GM12872 (cell line): Measurements from ENCODE around the gene CALR.

Experiments
- TF ChIP-seq, protein P1 (sequence below): IDR thresholded peaks from 3 replicates; pipeline ENCODE4 v1.5.1; 2011; ENCODE audit warnings: low read depth, mild to moderate bottlenecking, low read length, moderate library complexity; ENCODE audit not compliant: insufficient read depth

The CALR gene

GRCh38 chr19:12959481-12959880, 21.1 kb downstream of the CALR start:
- TF ChIP-seq, protein P1, sequence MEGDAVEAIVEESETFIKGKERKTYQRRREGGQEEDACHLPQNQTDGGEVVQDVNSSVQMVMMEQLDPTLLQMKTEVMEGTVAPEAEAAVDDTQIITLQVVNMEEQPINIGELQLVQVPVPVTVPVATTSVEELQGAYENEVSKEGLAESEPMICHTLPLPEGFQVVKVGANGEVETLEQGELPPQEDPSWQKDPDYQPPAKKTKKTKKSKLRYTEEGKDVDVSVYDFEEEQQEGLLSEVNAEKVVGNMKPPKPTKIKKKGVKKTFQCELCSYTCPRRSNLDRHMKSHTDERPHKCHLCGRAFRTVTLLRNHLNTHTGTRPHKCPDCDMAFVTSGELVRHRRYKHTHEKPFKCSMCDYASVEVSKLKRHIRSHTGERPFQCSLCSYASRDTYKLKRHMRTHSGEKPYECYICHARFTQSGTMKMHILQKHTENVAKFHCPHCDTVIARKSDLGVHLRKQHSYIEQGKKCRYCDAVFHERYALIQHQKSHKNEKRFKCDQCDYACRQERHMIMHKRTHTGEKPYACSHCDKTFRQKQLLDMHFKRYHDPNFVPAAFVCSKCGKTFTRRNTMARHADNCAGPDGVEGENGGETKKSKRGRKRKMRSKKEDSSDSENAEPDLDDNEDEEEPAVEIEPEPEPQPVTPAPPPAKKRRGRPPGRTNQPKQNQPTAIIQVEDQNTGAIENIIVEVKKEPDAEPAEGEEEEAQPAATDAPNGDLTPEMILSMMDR = no peak

DNA sequence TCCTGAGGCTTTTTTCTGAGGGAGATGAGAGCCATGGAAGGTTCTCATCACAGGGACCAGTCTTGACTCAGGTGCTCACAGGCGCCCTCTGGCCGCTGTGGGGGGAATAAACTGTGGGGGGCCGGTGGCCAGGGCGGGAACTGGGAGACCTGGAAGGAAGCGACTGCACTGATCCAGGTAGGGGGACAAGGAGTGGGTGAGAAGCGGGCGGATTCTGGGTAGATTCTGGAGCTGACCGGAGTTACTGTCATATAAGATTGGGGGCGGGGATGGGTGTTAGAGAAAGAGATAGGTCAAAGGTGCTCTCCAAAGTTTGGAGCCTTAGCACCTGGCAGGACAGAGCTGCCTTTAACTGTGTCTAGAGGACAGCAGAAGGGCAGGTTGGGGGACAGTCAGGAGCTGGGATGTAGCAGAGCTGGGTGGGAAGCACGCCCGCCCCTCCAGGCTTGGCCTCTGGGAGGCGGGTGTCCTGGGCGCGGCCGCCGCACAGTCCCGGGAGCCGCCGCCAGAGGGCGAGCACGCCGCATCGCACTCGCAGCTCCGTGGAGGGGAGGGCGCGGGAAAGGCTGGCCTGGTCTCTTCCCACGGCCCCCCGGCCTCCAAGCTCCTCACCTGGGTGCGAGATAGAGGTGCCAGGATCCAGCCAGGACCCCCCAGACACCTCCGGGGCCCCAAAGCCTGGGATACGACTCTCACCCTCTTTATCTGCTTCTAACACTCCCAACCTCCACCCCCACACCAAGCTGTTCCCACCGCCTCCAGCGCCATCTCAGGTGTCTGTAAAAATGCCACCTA, 26.8 kb downstream of the CALR start:
- TF ChIP-seq, protein P1 = peak; percentile 93

DNA sequence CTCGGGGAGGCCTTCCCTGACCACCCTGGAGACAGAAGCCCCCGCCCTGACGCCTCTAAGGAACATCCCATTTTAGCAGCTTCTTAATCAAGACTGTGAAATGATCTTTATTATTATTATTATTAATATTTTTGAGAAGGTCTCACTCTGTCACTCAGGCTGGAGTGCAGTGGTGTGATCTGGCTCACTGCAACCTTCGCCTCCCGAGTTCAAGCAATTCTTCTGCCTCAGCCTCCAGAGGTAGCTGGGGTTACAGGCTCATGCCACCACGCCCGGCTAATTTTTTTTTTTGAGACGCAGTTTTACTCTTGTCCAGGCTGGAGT, 27.4 kb downstream of the CALR start:
- TF ChIP-seq, protein P1 = no peak

DNA sequence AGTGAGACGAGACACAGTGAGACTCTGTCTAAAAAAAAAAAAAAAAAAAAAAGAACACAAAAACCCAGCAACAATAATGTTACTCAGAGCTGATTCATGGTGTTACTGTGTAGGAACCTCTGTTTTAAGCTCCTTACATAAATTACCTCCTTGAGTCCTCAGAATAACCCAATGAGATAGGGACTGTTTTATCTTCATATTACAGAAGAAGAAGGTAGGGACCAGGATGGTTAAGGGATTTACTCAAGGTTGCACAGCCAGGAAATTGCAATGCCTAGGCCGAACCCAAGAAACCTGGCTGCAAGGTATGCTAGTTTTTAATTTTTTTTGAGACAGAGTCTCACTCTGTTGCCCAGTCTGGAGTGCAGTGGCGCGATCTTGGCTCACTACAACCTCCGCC, 29.5 kb downstream of the CALR start:
- TF ChIP-seq, protein P1 = no peak

GRCh38 chr19:12969292-12969988, 31.0 kb downstream of the CALR start, which contains the start of gene DAND5:
DAND5 (plus strand) TSS chr19:12969576; CDS start chr19:12969661, 85 bp downstream.
- TF ChIP-seq, protein P1 = no peak

DNA sequence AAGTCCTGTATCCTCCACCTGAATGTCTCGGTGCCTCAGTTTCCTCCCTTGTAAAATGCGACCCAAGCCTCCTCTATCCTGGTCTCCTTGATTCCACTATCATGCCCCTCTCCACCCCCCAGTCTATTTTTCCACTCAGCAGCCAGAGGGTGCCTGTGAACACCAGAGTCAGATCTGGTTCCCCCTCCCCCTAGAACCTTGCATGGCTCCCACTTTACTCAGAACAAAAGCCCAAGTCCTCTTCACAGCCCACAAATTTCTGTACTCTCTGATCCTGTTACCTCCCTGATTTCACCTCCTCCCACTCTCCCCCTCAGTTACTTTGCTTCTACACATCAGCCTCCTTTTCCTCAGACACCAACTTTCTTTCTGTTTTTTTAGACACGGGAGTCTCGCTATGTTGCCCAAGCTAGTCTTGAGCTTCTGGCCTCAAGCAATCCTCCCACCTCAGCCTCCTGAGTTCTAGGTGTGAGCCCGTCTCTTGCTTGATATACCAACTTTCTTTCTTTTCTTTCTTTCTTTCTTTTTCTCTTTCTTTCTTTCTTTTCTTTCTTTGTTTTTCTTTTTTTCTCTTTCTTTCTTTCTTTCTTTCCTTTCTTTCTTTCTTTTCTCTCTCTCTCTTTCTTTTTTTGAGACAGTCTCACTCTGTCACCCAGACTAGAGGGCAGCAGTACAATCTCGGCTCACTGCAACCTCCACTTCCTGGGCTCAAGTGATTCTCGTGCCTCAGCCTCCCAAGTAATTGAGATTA, 31.8 kb downstream of the CALR start:
- TF ChIP-seq, protein P1 = no peak

DNA sequence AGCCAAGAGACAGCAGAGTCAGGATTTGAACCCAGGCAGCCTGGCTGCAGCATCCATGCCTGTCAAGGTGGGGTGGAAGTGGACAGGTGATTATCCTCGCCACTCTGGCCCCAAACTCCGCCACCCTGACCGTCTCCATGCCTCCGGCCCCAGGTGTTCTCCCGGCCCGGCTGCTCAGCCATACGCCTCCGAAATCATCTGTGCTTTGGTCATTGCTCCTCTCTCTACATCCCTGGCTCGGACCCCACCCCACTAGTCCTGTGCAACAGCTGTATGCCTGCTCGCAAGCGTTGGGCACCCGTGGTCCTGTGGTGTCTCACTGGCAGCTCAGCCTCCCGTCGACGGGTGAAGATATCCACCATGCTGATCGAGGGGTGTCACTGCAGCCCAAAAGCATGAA, 34.8 kb downstream of the CALR start:
- TF ChIP-seq, protein P1 = no peak
